Activated CD8-positive, alpha-beta T cell treated with anti-CD3 and anti-CD28 coated beads for 36 hours (primary cell): ENCODE measurements around the gene YEATS2. TPM values are rescaled to one million over a fixed set of nuclear protein-coding genes. Genes with fewer than 3 reads are reported as not detected.

Experiments used
- ATAC-seq: fragments of 200-7000 bp; cut with Tn5 transposase; one replicate; pipeline ENCODE4 v1.10.0; 2021; ENCODE audit warnings: mild to moderate bottlenecking, moderate library complexity
- CTCF ChIA-PET: fragments of 350-600 bp; sonication (Branson Sonifier 250); formaldehyde crosslinking; loops from one replicate; lab custom pipeline; 2021; ENCODE audit warnings: antibody characterized with exemption; lab: Charles Lee
- POLR2A ChIA-PET: fragments of 350-600 bp; sonication (Branson Sonifier 250); formaldehyde crosslinking; loops from one replicate; lab custom pipeline; 2021; ENCODE audit warnings: antibody characterized with exemption; lab: Charles Lee
- DNase-seq: peaks from one replicate; pipeline ENCODE4 v3.0.0-alpha.2; 2020
- H3K27ac Mint-ChIP-seq: one replicate; pipeline ENCODE4 v1.8.0; 2021; ENCODE audit warnings: mild to moderate bottlenecking, mixed read lengths
- H3K27me3 Mint-ChIP-seq: one replicate; pipeline ENCODE4 v1.8.0; 2021; ENCODE audit warnings: mixed read lengths
- H3K36me3 Mint-ChIP-seq: one replicate; pipeline ENCODE4 v1.8.0; 2021; ENCODE audit warnings: low read depth, mixed read lengths
- H3K4me1 Mint-ChIP-seq: one replicate; pipeline ENCODE4 v1.8.0; 2021; ENCODE audit warnings: low read depth, mixed read lengths
- H3K4me3 Mint-ChIP-seq: one replicate; pipeline ENCODE4 v1.8.0; 2021; ENCODE audit warnings: mild to moderate bottlenecking, moderate library complexity, mixed read lengths
- H3K9me3 Mint-ChIP-seq: one replicate; pipeline ENCODE4 v1.8.0; 2021; ENCODE audit warnings: mixed read lengths
- intact Hi-C: fragments of 100-400 bp; cut with micrococcal nuclease; formaldehyde crosslinking; loops from one replicate; pipeline ENCODE4 v1.10.0; 2022
- total RNA-seq, 2 experiments: library from RNA; stranded (reverse); gene quantifications; one replicate each; pipeline ENCODE4 v1.2.3, GENCODE V29; 2021
- TF ChIP-seq, protein P1 (sequence below): fragments of 200-600 bp; IDR thresholded peaks from one replicate; pipeline ENCODE4 v1.8.0; 2022; ENCODE audit warnings: antibody characterized with exemption, mild to moderate bottlenecking

Gene YEATS2
- total RNA-seq, 2 experiments from 2014 or later: 65.0 to 67.7 TPM

- ATAC-seq (no peak), DNase-seq (no peak)
- no peak overlapping the region for H3K27ac Mint-ChIP-seq
- ChIA-PET POLR2A (interaction anchor here (1.8 kb wide), 1 partner anchor 11 kb away, joined by 8 read pairs; no protein-coding TSS in a partner anchor), CTCF (interaction anchor here (0.8 to 1.5 kb wide), 2 partner anchors 10 to 69 kb away, joined by 3 read pairs; partner anchors contain the start of gene PARL)
- H3K4me3 Mint-ChIP-seq: no peak overlapping the region
- TF ChIP-seq, protein P1, sequence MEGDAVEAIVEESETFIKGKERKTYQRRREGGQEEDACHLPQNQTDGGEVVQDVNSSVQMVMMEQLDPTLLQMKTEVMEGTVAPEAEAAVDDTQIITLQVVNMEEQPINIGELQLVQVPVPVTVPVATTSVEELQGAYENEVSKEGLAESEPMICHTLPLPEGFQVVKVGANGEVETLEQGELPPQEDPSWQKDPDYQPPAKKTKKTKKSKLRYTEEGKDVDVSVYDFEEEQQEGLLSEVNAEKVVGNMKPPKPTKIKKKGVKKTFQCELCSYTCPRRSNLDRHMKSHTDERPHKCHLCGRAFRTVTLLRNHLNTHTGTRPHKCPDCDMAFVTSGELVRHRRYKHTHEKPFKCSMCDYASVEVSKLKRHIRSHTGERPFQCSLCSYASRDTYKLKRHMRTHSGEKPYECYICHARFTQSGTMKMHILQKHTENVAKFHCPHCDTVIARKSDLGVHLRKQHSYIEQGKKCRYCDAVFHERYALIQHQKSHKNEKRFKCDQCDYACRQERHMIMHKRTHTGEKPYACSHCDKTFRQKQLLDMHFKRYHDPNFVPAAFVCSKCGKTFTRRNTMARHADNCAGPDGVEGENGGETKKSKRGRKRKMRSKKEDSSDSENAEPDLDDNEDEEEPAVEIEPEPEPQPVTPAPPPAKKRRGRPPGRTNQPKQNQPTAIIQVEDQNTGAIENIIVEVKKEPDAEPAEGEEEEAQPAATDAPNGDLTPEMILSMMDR: no peak
- peaks cover 21% of the 10 kb centered on the region for H3K36me3 Mint-ChIP-seq
- intact Hi-C loops: no loop called here
- H3K27me3 Mint-ChIP-seq: no peaks in the 10 kb centered on the region
- H3K4me1 Mint-ChIP-seq: no peaks in the 10 kb centered on the region
- no peaks in the 10 kb centered on the region for H3K9me3 Mint-ChIP-seq
Observed at GRCh38 chr3:183815951-183816475, 118.4 kb downstream of the YEATS2 start.

GRCh38 chr3:183816681-183817510 lies 119.3 kb downstream of the YEATS2 start:
- Mint-ChIP-seq H3K9me3 (no peaks in the 10 kb centered on the region), H3K4me3 (no peak overlapping the region), H3K27me3 (no peaks in the 10 kb centered on the region), H3K36me3 (peaks cover 21% of the 10 kb centered on the region), H3K4me1 (no peaks in the 10 kb centered on the region), H3K27ac (no peak overlapping the region)
- ATAC-seq (no peak), DNase-seq (no peak)
- POLR2A ChIA-PET: interaction anchor here (1.8 kb wide), 1 partner anchor 10 kb away, joined by 8 read pairs; no protein-coding TSS in a partner anchor
- TF ChIP-seq, protein P1: no peak
- CTCF ChIA-PET: interaction anchor here (0.8 to 1.5 kb wide), 2 partner anchors 9 to 68 kb away, joined by 3 read pairs; partner anchors contain the start of gene PARL
- intact Hi-C loops: no loop called here

DNA sequence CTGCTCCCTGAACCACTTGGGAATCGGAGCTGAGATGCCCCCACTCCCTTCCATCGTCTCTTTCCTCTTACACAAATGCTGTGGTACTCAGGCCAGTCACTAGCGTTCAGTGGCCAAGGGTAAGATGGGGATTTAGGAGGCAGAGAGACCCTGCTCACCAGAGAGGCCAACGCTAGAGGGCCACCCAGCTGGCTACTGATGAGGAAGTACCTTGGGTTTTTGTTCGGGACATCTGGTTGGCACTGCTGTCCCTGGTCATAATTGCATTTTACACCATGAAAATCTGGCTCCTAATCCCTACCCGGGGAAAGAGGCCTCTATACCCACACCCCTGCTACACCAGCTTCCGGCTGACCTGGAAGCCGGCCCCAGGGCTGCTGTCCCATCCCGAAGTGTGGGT lies 120.0 kb downstream of the YEATS2 start:
- Mint-ChIP-seq H3K36me3 (peaks cover 16% of the 10 kb centered on the region), H3K9me3 (no peaks in the 10 kb centered on the region), H3K4me1 (no peaks in the 10 kb centered on the region), H3K27me3 (no peaks in the 10 kb centered on the region), H3K27ac (no peak overlapping the region), H3K4me3 (no peak overlapping the region)
- intact Hi-C loops: no loop called here
- CTCF ChIA-PET: interaction anchor here (1.8 kb wide), 1 partner anchor 67 kb away, joined by 6 read pairs; the partner anchor contains the start of gene PARL
- TF ChIP-seq, protein P1: no peak
- DNase-seq (no peak), ATAC-seq (no peak)
- POLR2A ChIA-PET: no interaction called here

GRCh38 chr3:183818041-183818620 lies 120.5 kb downstream of the YEATS2 start:
- Mint-ChIP-seq H3K27ac (no peak overlapping the region), H3K27me3 (no peaks in the 10 kb centered on the region), H3K9me3 (no peaks in the 10 kb centered on the region), H3K4me1 (no peaks in the 10 kb centered on the region), H3K36me3 (peaks cover 11% of the 10 kb centered on the region), H3K4me3 (no peak overlapping the region)
- ATAC-seq: no peak
- ChIA-PET POLR2A (interaction anchor here (1.1 to 1.2 kb wide), 2 partner anchors 13 to 15 kb away, joined by 3 to 4 read pairs; no protein-coding TSS in a partner anchor), CTCF (interaction anchor here (1.1 to 1.8 kb wide), 2 partner anchors 51 to 67 kb away, joined by 3 to 6 read pairs; partner anchors contain the start of gene PARL)
- no peak for DNase-seq
- TF ChIP-seq, protein P1: no peak
- intact Hi-C loops: no loop called here
